Choroid plexus epithelial cell (primary cell): Measurements from ENCODE around the gene PDIK1L.
A peak's percentile ranks its signal among the peaks of the same experiment; 100 is the strongest.
"Not testable (repeated sequence)": the region's sequence is repeated elsewhere in the genome, so short reads cannot be mapped to it uniquely, and the experiment has no call there.

ENCODE experiments used
- DNase-seq: peaks from one replicate; pipeline ENCODE4 v3.0.0-alpha.2; 2010; ENCODE audit warnings: low read depth
- H3K4me3 ChIP-seq: 2 replicates; pipeline ENCODE4 v1.5.1; 2011; ENCODE audit warnings: low read depth, mild to moderate bottlenecking, control low read depth, low read length, moderate library complexity
- CTCF ChIP-seq: conservative IDR thresholded peaks from 2 replicates; pipeline ENCODE4 v1.5.1; 2011; ENCODE audit warnings: low read depth, mild to moderate bottlenecking, control low read depth, inconsistent platforms, low read length, moderate library complexity

The PDIK1L gene

GRCh38 chr1:26084844-26085243, 26.8 kb upstream of the PDIK1L start:
- DNase-seq = no peak
- TF ChIP-seq CTCF = no peak
- H3K4me3 ChIP-seq = no peak overlapping the region

- no peak overlapping the region for H3K4me3 ChIP-seq
- TF ChIP-seq CTCF = no peak
- no peak for DNase-seq
These were observed 22.5 kb upstream of the PDIK1L start for GRCh38 chr1:26089125-26089524.

- H3K4me3 ChIP-seq = no peak overlapping the region
- no peak for DNase-seq
- no peak for TF ChIP-seq CTCF
These were observed 20.7 kb upstream of the PDIK1L start for GRCh38 chr1:26090893-26091292.

- no peak for TF ChIP-seq CTCF
- no peak for DNase-seq
- no peak overlapping the region for H3K4me3 ChIP-seq
These were observed 19.2 kb upstream of the PDIK1L start for GRCh38 chr1:26092422-26092821.

- not testable (repeated sequence) for DNase-seq, H3K4me3 ChIP-seq
These were observed 18.1 kb upstream of the PDIK1L start for GRCh38 chr1:26093569-26093968.

GRCh38 chr1:26094076-26094669, 17.5 kb upstream of the PDIK1L start:
- no peak overlapping the region for H3K4me3 ChIP-seq
- no peak for DNase-seq

GRCh38 chr1:26094677-26095383, 16.8 kb upstream of the PDIK1L start:
- H3K4me3 ChIP-seq = no peak overlapping the region
- TF ChIP-seq CTCF = peak; percentile 43
- peak; percentile 66 for DNase-seq

More at GRCh38 chr1:26094076-26094669, 17.5 kb upstream of the PDIK1L start:
- TF ChIP-seq CTCF = no peak
